GM23248 (cell line): ENCODE measurements around the gene PDK4. TPM values are rescaled to one million over a fixed set of nuclear protein-coding genes. Genes with fewer than 3 reads are reported as not detected.

Experiments used
- DNase-seq: peaks from one replicate; pipeline ENCODE4 v3.0.0-alpha.2; 2015
- H2AFZ ChIP-seq: fragments of 200-600 bp; sonication (generic); 2 replicates; pipeline ENCODE4 v1.6.1; 2016; ENCODE audit warnings: antibody characterized with exemption
- H3F3A ChIP-seq: fragments of 200-600 bp; sonication (generic); 2 replicates; pipeline ENCODE4 v1.6.1; 2016; ENCODE audit warnings: mild to moderate bottlenecking, antibody characterized with exemption, mixed run types; ENCODE audit not compliant: insufficient read depth
- H3K27ac ChIP-seq: fragments of 200-600 bp; sonication (generic); 2 replicates; pipeline ENCODE4 v1.5.1; 2016; ENCODE audit warnings: mild to moderate bottlenecking
- H3K27me3 ChIP-seq: fragments of 200-600 bp; sonication (generic); replicated peaks from 2 replicates; pipeline ENCODE4 v1.6.1; 2016; ENCODE audit warnings: mild to moderate bottlenecking; ENCODE audit not compliant: insufficient read depth
- H3K36me3 ChIP-seq: fragments of 200-600 bp; sonication (generic); 2 replicates; pipeline ENCODE4 v1.6.1; 2016; ENCODE audit warnings: low read depth, mild to moderate bottlenecking
- H3K4me1 ChIP-seq: fragments of 200-600 bp; sonication (generic); 2 replicates; pipeline ENCODE4 v1.6.1; 2016; ENCODE audit warnings: mild to moderate bottlenecking; ENCODE audit not compliant: insufficient read depth
- H3K4me2 ChIP-seq: fragments of 200-600 bp; sonication (generic); one replicate; pipeline ENCODE4 v1.6.1; 2016; ENCODE audit warnings: mild to moderate bottlenecking; ENCODE audit not compliant: unreplicated experiment
- H3K4me3 ChIP-seq: fragments of 200-600 bp; sonication (generic); 2 replicates; pipeline ENCODE4 v1.5.1; 2016; ENCODE audit warnings: mild to moderate bottlenecking
- H3K79me2 ChIP-seq: fragments of 200-600 bp; sonication (generic); 2 replicates; pipeline ENCODE4 v1.6.1; 2016; ENCODE audit warnings: mild to moderate bottlenecking; ENCODE audit not compliant: insufficient read depth
- H3K9ac ChIP-seq: fragments of 200-600 bp; sonication (generic); 2 replicates; pipeline ENCODE4 v1.6.1; 2016; ENCODE audit warnings: mild to moderate bottlenecking
- H3K9me2 ChIP-seq: fragments of 200-600 bp; sonication (generic); 2 replicates; pipeline ENCODE4 v1.6.1; 2016; ENCODE audit warnings: mixed run types, mild to moderate bottlenecking, moderate library complexity; ENCODE audit not compliant: insufficient read depth
- H3K9me3 ChIP-seq: fragments of 200-600 bp; sonication (generic); one replicate; pipeline ENCODE4 v1.6.1; 2017; ENCODE audit warnings: low read depth
- H4K20me1 ChIP-seq: fragments of 200-600 bp; sonication (generic); 2 replicates; pipeline ENCODE4 v1.6.0; 2016; ENCODE audit not compliant: insufficient read depth
- EZH2 ChIP-seq: fragments of 200-600 bp; sonication (generic); IDR thresholded peaks from 2 replicates; pipeline ENCODE4 v1.6.1; 2018; ENCODE audit warnings: antibody characterized with exemption, mild to moderate bottlenecking; ENCODE audit not compliant: insufficient read depth, poor library complexity, severe bottlenecking
- EZH2phosphoT487 ChIP-seq: fragments of 200-600 bp; sonication (generic); IDR thresholded peaks from 2 replicates; pipeline ENCODE4 v1.6.1; 2018; ENCODE audit warnings: antibody characterized with exemption, moderate library complexity, mild to moderate bottlenecking, low read depth; ENCODE audit not compliant: insufficient read depth
- WGBS, 2 experiments: methylation state at CpG; one replicate each; pipeline ENCODE4 v1.1.6; 2015 to 2017; ENCODE audit warnings: low lambda C conversion rate in 2 of 2, low coverage in 1 of 2; ENCODE audit errors: missing lambda C conversion rate in 2 of 2; 5-methylcytosine and 5-hydroxymethylcytosine counted together
- in situ Hi-C: fragments of 300-500 bp; cut with MboI; formaldehyde crosslinking; loops from 2 replicates; pipeline ENCODE4 v1.15.0; 2020
- polyA plus RNA-seq: library from polyadenylated mRNA; unstranded; fragments of >200 nt; fragmentation: Nextera tagmentation; extraction: Ambion mirVana; gene quantifications from 2 replicates; pipeline ENCODE4 v1.2.1, GENCODE V29; 2016
- total RNA-seq: library from RNA; depleted of rRNA; stranded (reverse); fragments of >200 nt; shearing (Covaris generic); gene quantifications from 2 replicates; pipeline ENCODE4 v1.2.3, GENCODE V29; 2014

PDK4 gene
- total and polyA plus RNA-seq, 2 experiments from 2014 or later, result 1.4 to 1.5 TPM

DNA sequence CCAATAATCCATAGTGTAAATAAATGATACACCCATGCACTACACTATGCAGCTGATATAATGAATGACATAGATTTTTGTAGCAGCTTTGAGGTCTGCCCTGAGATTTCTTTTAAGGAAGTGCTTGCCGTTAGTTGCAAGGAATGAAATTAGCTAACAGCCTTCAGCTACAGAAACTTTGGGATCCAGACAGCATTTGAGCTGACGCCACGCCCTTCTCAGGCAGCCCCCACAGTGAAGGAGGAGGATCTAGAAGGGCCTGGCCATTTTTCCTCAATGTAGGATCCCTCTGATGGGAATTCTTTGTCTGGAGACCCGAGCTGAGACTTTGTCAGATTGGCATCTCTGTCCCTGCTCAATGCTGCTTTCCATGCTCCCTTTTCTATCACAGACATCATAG lies 6.1 kb upstream of the PDK4 start:
- Histone ChIP-seq H3K27me3 (no peaks in the 10 kb centered on the region), H3K9ac (no peak overlapping the region), H3K36me3 (no peaks in the 10 kb centered on the region), H3K4me1 (0 out of 2 replicates have a peak, but pooled peaks cover 1% of the 10 kb centered on the region), H4K20me1 (no peaks in the 10 kb centered on the region), H3K4me2 (no peak overlapping the region), H3K79me2 (no peaks in the 10 kb centered on the region), H2AFZ (no peak overlapping the region), H3K9me3 (no peaks in the 10 kb centered on the region), H3K4me3 (no peak overlapping the region), H3F3A (peaks cover 1% of the 10 kb centered on the region), H3K27ac (no peak overlapping the region), H3K9me2 (no peaks in the 10 kb centered on the region)
- TF ChIP-seq EZH2 (no peak), EZH2phosphoT487 (no peak)
- in situ Hi-C loops, result no loop called here
- 73 to 76% methylated on average over 4 of the region's 4 CpGs for WGBS, 2 experiments
- no peak for DNase-seq

DNA sequence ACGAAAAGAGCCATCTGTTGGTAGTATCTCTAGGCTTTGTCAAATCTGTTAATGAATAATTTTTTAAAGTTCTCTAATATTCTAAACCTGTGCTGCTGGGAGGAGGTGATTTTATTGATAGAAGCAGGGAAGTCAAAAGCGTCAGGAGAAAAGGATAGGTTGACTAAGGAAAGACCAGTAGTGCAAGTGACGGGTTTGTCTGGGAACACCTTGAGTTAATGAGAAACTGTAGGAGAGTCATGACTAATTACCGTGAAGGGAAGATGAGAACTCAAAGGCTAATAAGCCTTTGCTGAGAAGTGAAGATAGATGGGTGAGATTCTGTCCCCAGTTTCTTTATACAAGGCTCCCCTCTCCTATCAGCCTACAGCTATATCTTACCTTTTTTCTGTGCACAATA lies 5.0 kb upstream of the PDK4 start:
- Histone ChIP-seq H3K4me3 (no peak overlapping the region), H2AFZ (no peak overlapping the region), H3F3A (no peaks in the 10 kb centered on the region), H3K4me1 (no peaks in the 10 kb centered on the region), H4K20me1 (no peaks in the 10 kb centered on the region), H3K79me2 (no peaks in the 10 kb centered on the region), H3K27ac (no peak overlapping the region), H3K36me3 (no peaks in the 10 kb centered on the region), H3K9me2 (no peaks in the 10 kb centered on the region), H3K9ac (no peak overlapping the region), H3K27me3 (no peaks in the 10 kb centered on the region), H3K4me2 (no peak overlapping the region), H3K9me3 (no peaks in the 10 kb centered on the region)
- in situ Hi-C loops, result no loop called here
- DNase-seq, result no peak
- 88 to 89% methylated on average over 4 of the region's 4 CpGs for WGBS, 2 experiments
- TF ChIP-seq EZH2, result no peak
- TF ChIP-seq EZH2phosphoT487, result no peak

DNA sequence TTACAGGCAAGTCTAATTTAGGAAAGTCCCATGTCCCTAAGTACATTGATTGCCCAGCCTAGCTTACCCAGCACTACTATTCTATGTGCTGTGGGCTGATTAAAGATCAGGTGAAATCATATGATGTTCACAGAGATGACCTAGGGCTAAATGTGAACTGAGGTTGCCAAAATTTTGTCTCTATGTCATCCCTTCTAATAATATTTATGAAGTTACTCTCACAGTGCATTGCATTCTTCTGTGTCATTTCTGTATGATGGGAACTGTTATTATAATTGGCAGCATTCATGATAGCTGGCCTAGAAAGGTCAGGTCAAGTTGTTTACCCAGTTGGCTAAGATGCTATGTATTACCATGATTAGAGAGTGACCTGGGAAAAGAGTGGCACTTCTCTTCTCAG lies 2.8 kb upstream of the PDK4 start:
- in situ Hi-C loops, result no loop called here

DNA sequence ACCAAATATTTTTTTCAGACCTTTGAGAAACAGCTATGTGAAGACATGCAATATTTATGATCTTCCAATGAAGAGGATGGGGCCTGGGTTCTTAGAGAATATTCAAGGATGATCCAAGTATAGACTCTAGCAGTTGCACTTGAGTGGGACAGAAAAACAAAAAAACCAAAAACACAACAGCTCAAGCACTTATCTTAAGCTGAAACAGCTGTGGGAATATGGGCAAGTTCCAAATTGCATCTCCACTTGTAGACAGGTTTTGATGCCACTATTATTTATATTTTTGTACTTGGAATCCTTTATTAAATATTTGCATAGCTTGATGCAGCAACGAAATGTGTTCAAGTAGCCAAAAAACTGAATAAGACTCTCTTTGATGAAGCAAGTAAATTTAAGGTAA lies 2.2 kb upstream of the PDK4 start:
- no peaks in the 10 kb centered on the region for H3K27me3 ChIP-seq
- H3K9me3 ChIP-seq, result no peaks in the 10 kb centered on the region
- no peak overlapping the region for H3K4me3 ChIP-seq
- peaks cover 4% of the 10 kb centered on the region; the same call in 1 of the 2 replicates for H3K4me1 ChIP-seq
- H2AFZ ChIP-seq, result no peak overlapping the region
- WGBS, 2 experiments, result 11 to 19% methylated on average over 1 of the region's 1 CpG
- TF ChIP-seq EZH2phosphoT487 (no peak), EZH2 (no peak)
- H4K20me1 ChIP-seq, result no peaks in the 10 kb centered on the region
- DNase-seq, result no peak
- H3K27ac ChIP-seq, result no peak overlapping the region
- no peaks in the 10 kb centered on the region for H3K79me2 ChIP-seq
- H3F3A ChIP-seq, result no peaks in the 10 kb centered on the region
- no peak overlapping the region for H3K4me2 ChIP-seq
- no peaks in the 10 kb centered on the region for H3K9me2 ChIP-seq
- no peak overlapping the region for H3K9ac ChIP-seq
- no peaks in the 10 kb centered on the region for H3K36me3 ChIP-seq
- in situ Hi-C loops, result no loop called here

More for the DNA sequence above, 2.8 kb upstream of the PDK4 start:
- H3K9ac ChIP-seq, result no peak overlapping the region
- H4K20me1 ChIP-seq, result no peaks in the 10 kb centered on the region
- no peak overlapping the region for H3K27ac ChIP-seq
- H3K36me3 ChIP-seq, result no peaks in the 10 kb centered on the region
- no peak overlapping the region for H3K4me3 ChIP-seq
- H3K9me3 ChIP-seq, result no peaks in the 10 kb centered on the region
- DNase-seq, result no peak
- no peak for TF ChIP-seq EZH2
- TF ChIP-seq EZH2phosphoT487, result no peak
- H3K79me2 ChIP-seq, result no peaks in the 10 kb centered on the region
- H3K27me3 ChIP-seq, result no peaks in the 10 kb centered on the region
- H3K4me2 ChIP-seq, result no peak overlapping the region
- peaks cover 4% of the 10 kb centered on the region; the same call in 1 of the 2 replicates for H3K4me1 ChIP-seq
- H3K9me2 ChIP-seq, result no peaks in the 10 kb centered on the region
- H3F3A ChIP-seq, result no peaks in the 10 kb centered on the region
- no peak overlapping the region for H2AFZ ChIP-seq

DNA sequence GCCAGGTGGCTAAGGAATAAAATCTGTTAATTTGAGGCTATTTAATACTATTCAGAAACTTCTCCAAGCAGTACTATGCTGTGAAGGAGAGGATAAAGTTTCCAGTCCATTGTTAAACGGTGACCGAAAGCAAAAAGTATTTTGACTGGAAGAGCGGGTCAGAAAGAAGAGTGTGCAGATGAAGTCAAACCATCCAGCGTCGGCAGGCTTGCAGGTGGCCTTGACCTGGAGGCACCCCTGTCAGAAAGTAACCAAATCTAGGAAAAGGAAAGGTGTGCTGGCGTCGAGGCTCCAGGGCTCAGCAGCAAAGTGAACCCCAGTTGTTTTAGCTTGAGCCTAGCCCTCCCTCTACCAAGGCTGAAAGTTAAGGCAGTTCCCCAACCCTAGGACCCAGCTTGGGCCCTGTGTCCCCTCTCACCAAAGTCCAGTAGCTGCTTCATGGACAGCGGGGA lies 544 bp downstream of the PDK4 start:
- TF ChIP-seq EZH2 (no peak), EZH2phosphoT487 (no peak)
- Histone ChIP-seq H3K27me3 (no peaks in the 10 kb centered on the region), H3F3A (no peaks in the 10 kb centered on the region), H3K4me1 (peaks cover 4% of the 10 kb centered on the region; the same call in 1 of the 2 replicates), H3K27ac (peak overlapping the region; percentile 52; the same call in 1 of the 2 replicates), H3K9me2 (no peaks in the 10 kb centered on the region), H3K4me2 (peak overlapping the region; percentile 82), H3K79me2 (no peaks in the 10 kb centered on the region), H3K4me3 (peak overlapping the region; percentile 94), H4K20me1 (no peaks in the 10 kb centered on the region), H3K9me3 (no peaks in the 10 kb centered on the region), H3K9ac (peak overlapping the region; percentile 80), H3K36me3 (no peaks in the 10 kb centered on the region), H2AFZ (peak overlapping the region; percentile 95)
- in situ Hi-C loops, result no loop called here
- DNase-seq, result peak; percentile 34
- 1 to 4% methylated on average over 8 of the region's 8 CpGs for WGBS, 2 experiments
